UCSD-AML1 (cell line): ENCODE results near the gene TP73.

Experiments used
- DNase-seq: peaks from one replicate; lab custom pipeline; 2025; ENCODE audit not compliant: unreplicated experiment; lab: John Stamatoyannopoulos, UW

The TP73 gene

GRCh38 chr1:3651930-3652547 is at the start of gene TP73:
TSS of gene TP73 (plus strand) at chr1:3652516. CDS start at chr1:3682366, 29,850 bp downstream.
- DNase-seq, result peak; percentile 44

GRCh38 chr1:3603156-3603555 is 49.2 kb upstream of the TP73 start:
- DNase-seq, result no peak

GRCh38 chr1:3603571-3604467 is 48.5 kb upstream of the TP73 start:
- DNase-seq, result no peak

- no peak for DNase-seq
Measured at GRCh38 chr1:3604468-3604974, 47.8 kb upstream of the TP73 start.

- no peak for DNase-seq
Measured at GRCh38 chr1:3604997-3605823, 47.1 kb upstream of the TP73 start.

GRCh38 chr1:3606779-3607702 is 45.3 kb upstream of the TP73 start:
- DNase-seq, result no peak

- DNase-seq, result no peak
Measured at GRCh38 chr1:3607703-3608065, 44.6 kb upstream of the TP73 start.

- DNase-seq, result no peak
Measured at GRCh38 chr1:3608154-3608553, 44.2 kb upstream of the TP73 start.

- peak; percentile 42 for DNase-seq
Measured at GRCh38 chr1:3609016-3609768, 43.1 kb upstream of the TP73 start.

- DNase-seq, result no peak
Measured at GRCh38 chr1:3609769-3610526, 42.4 kb upstream of the TP73 start.

GRCh38 chr1:3610527-3611169 is 41.7 kb upstream of the TP73 start:
- peak; percentile 38 for DNase-seq

GRCh38 chr1:3611170-3612019 is 40.9 kb upstream of the TP73 start, which contains the start of gene MEGF6:
TSS of gene MEGF6 (minus strand) at chr1:3611508. CDS start at chr1:3611268, 240 bp downstream.
- peak; percentile 87 for DNase-seq

- DNase-seq, result no peak
Measured at GRCh38 chr1:3612123-3612522, 40.2 kb upstream of the TP73 start.

GRCh38 chr1:3614755-3615742 is 37.3 kb upstream of the TP73 start:
- peak; percentile 49 for DNase-seq

GRCh38 chr1:3616861-3617260 is 35.5 kb upstream of the TP73 start:
- DNase-seq, result no peak

- DNase-seq, result no peak
Measured at GRCh38 chr1:3617806-3618345, 34.4 kb upstream of the TP73 start.
